GM21723 (cell line): ENCODE data around the gene ASAP3.

Experiments used
- ATAC-seq: cut with Tn5 transposase; IDR thresholded peaks from one replicate; pipeline ENCODE4 v1.9.1; 2021; ENCODE audit warnings: mild to moderate bottlenecking, moderate library complexity; ENCODE audit not compliant: unreplicated experiment

Gene ASAP3

DNA sequence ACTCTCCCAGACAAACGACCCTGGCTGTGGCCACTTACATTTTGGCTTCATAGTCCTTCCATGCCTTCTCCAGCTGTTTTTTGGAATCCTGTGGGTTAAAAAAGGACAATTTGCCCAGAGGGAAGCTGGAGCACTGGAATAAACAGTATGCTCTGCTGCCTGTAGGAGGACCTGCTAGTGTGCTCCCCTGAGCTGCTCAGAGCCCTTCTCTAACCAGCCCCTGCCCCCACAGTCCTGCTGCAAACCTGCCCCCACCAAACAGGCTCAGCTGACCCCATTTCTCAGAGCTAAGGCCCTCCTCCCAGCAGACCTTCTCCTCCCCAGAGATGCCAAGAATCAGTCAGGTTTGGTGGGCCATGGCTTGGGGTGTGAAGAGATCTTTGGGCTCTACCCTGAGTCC, 32.5 kb downstream of the ASAP3 start:
- no peak for ATAC-seq

DNA sequence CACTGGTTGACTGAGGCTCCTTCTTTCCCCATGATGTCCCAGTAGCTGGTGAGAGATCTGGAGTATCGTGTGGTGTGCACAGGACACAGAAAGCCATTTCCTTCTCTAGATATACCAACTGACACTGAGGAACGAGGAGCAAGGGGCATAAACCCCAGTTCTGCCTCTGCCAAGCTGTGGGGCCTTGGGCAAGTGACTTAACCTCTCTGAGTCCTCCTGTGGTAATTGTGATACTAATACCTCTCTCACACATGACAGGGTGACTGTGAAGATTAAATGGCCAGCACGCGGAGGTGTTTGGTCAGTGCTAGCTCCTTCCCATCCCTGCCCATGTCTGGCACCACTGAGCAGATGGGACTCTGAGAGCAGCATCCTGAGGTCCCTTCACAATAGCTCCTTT, 33.1 kb downstream of the ASAP3 start:
- no peak for ATAC-seq

GRCh38 chr1:23449958-23450357, 34.0 kb downstream of the ASAP3 start:
- ATAC-seq = no peak

GRCh38 chr1:23449306-23449705, 34.7 kb downstream of the ASAP3 start:
- ATAC-seq = no peak

GRCh38 chr1:23448846-23449245, 35.1 kb downstream of the ASAP3 start:
- ATAC-seq = no peak

DNA sequence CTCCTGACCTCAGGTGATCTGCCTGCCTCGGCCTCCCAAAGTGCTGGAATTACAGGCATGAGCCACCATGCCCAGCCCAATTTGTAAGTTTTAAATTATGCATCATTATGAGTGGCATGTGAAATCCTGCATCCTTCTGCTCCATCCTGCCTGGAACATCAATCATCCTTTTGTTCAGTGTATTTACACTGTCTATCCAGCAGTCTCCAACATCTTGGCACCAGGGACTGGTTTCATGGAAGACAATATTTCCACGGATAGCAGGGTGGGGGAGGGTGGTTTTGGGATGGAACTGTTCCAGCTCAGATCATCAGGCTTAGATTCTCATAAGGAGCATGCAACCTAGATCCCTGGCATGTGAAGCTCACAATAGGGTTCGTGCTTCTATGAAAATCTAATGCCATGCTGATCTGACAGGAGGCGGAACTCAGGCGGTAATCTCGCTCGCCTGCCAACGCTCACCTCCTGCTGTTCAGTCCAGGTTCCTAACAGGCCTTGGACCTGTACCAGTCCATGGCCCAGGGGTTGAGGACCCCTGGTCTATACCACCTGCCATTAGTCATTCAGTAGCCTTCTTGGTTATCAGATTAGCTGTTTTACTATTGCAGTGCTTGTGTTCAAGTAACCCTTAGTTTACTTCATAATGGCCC, 37.2 kb downstream of the ASAP3 start:
- no peak for ATAC-seq

DNA sequence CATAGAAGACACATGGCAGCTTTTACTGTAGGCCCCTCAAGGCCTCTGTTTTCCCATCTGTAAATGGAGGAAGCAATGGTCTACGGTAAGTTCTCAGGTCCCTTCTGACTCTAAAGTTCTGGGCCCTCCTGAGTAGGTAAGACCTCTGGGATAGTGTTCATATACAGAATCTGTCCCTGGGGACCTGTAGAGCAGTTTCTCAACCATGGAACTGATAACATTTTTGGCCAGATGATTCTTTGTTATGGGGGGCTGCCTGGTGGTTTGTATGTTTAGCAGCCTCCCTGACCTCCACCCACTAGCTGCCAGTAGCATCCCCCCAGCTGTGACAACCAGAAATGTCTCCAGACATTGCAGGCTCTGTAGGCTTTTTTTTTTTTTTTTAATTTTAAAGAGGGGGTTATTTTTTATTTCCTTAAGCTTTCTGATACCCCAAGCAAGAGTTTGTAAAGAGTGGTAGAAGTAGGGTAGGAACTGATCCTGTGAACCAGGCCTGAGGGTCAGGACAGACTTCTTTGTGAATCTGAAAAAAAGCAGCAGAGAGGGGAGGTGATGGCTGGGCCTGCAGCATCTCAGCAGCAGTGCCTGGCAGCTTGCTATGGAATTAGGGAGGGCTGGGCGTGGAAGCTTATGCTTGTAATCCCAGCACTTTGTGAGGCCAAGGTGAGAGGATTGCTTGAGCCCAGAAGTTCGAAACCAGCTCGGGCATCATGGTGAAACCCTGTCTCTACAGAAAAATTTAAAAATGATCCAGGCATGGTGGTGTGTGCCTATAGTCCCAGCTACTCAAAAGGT, 39.2 kb downstream of the ASAP3 start:
- no peak for ATAC-seq

DNA sequence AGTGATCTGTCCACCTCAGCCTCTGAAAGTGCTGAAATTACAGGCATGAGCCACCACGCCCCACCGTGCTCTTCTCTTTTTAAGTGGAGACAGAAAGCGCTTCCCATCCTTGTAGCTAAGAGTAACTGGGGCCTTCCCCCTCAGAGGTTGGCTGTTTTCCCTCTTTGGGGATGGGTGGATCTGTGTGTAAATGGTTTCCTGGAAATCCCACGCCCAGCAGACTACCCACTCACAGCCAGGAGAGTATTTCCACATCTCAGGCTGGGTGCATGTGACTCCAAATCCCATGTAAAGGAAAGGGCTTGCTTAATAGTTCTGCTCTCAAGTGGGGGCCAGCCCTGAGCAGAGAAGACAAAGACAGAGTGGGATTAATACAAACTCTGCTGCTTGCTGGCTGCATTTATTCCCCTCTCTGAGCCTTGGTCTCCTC, 39.9 kb downstream of the ASAP3 start:
- ATAC-seq = no peak

GRCh38 chr1:23442751-23443150, 41.2 kb downstream of the ASAP3 start:
- ATAC-seq = no peak

GRCh38 chr1:23441446-23442148, 42.4 kb downstream of the ASAP3 start:
- no peak for ATAC-seq

GRCh38 chr1:23438545-23438944, 45.4 kb downstream of the ASAP3 start:
- ATAC-seq = no peak

- no peak for ATAC-seq
Observed at GRCh38 chr1:23437355-23437664, 46.7 kb downstream of the ASAP3 start.

DNA sequence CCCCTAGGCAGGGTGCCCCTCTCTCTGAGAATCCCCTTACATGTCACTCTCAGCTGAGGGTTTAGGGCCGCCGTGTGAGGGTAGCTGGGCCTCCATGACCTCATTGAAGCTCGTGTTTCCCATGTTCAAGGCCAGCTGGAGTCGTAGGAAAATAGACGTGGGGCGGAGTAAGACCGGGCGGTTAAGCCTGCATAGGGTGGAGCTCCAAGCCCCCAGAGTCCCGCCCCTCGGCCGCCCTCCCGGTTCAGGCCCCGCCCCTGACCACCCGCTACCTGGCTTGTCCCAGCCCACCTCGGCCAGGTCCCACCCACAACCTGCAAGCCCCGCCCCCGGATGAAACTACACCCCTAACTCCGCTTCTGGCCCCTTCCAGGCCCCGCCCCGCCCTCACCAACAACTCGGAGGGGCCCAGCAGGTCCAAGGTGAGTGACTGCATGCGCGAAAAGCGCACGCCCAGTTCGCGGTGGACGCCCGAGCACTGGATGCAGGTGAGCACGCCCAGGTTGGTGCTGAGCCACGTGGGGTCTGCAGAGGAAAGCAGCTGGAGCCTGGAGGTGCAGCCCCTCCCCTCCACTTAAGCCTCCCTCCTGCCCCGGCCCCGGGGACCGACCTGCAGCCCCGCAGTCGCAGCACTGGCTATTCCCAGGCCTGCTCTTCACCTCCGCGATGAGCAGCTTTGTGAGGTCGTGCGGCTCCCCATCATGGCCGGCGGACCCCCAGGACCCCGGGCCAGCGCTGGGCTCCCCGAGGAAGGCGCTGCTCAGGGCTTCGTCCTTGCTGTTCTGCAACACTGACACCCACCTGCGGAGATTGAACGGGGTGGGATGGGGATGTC, 47.2 kb downstream of the ASAP3 start:
- no peak for ATAC-seq

- no peak for ATAC-seq
Observed at GRCh38 chr1:23434260-23434775, 49.7 kb downstream of the ASAP3 start.

DNA sequence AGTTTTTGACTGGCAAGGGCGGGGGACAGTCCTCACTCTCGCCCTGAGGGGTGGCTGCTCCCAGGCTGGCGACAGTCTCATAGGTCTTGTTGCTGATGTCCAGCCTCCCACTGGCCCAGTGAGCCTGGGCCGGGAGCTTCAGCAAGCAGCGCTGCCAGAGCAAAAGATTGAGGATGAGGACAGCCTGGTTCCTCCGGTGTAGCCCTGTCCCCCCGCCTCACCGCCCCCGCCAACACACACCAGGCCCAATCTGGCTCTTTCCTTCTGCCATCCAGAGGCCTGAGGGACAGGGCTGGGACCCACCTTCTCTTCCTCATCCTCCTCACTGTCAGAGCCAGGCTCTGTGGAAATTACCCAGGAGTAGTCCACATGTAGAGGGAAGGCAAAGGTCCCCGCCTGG, 50.9 kb downstream of the ASAP3 start:
- no peak for ATAC-seq

DNA sequence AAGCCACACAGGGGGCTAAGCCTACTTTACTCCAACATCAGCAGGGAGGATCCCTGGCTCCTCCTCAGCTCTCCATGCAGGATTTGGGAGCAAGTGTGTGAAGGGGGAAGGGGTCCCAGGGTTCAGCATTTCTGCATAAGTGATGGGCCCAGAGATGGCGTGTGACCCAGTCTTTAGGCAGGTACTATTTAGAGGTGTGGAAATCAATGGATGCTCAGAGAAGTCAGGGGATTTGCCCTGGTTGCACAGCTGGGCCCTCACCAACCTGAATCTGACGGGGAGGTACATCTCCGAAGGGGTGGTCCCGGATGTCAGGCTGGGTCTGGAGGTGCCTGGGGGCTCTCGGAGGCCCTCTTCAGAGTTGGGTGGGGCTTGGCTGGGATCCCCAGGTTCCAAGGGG, 52.5 kb downstream of the ASAP3 start:
- no peak for ATAC-seq

GRCh38 chr1:23430803-23431202, 53.2 kb downstream of the ASAP3 start:
- ATAC-seq = no peak

- no peak for ATAC-seq
Observed at GRCh38 chr1:23428136-23428905, 55.7 kb downstream of the ASAP3 start.

- ATAC-seq = no peak
Observed at GRCh38 chr1:23427550-23427949, 56.4 kb downstream of the ASAP3 start.

DNA sequence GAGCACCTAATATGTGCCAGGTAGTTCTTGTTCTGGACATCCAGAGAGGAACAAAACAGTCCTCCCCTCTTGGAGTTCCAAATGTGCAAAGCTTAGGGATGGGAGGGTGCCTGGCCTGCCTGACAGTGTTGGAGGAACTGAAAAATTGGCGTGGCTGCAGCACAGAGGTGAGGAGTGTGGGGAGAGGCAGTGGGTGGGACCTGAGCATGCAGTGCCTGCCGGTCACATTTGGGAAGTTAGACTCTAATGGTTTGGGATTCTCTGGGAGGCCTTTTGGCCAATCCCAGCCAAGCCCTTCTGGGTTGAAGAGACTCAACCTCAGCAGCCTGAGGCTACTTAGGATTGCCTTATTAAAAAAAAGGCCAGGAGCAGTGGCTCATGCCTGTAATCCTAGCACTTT, 57.2 kb downstream of the ASAP3 start:
- no peak for ATAC-seq
